NK-92 treated with Interleukin-12 subunit alpha and Interleukin-12 subunit beta, amount 100 ng/mL, for 24 hours (cell line): ENCODE results near the gene MRNIP.
"Not testable (repeated sequence)": the region's sequence is repeated elsewhere in the genome, so short reads cannot be mapped to it uniquely, and the experiment has no call there.

Experiments used
- DNase-seq: peaks from one replicate; lab custom pipeline; 2025; lab: John Stamatoyannopoulos, UW

MRNIP gene

GRCh38 chr5:179871533-179871932, 12.9 kb upstream of the MRNIP start:
- DNase-seq, result not testable (repeated sequence)

- no peak for DNase-seq
These were observed 12.3 kb upstream of the MRNIP start for GRCh38 chr5:179870952-179871351.

- DNase-seq, result no peak
These were observed 11.8 kb upstream of the MRNIP start for GRCh38 chr5:179870403-179870903.

GRCh38 chr5:179869641-179870402, 11.2 kb upstream of the MRNIP start:
- no peak for DNase-seq

- DNase-seq, result no peak
These were observed 10.5 kb upstream of the MRNIP start for GRCh38 chr5:179869101-179869500.

- no peak for DNase-seq
These were observed 9.9 kb upstream of the MRNIP start for GRCh38 chr5:179868541-179868940.

GRCh38 chr5:179867476-179867875, 8.9 kb upstream of the MRNIP start:
- no peak for DNase-seq

- DNase-seq, result no peak
These were observed 8.5 kb upstream of the MRNIP start for GRCh38 chr5:179867079-179867465.

GRCh38 chr5:179866241-179867078, 7.8 kb upstream of the MRNIP start:
- no peak for DNase-seq

GRCh38 chr5:179865491-179866240, 7.0 kb upstream of the MRNIP start:
- no peak for DNase-seq

- DNase-seq, result no peak
These were observed 6.1 kb upstream of the MRNIP start for GRCh38 chr5:179864686-179865085.

- no peak for DNase-seq
These were observed 5.0 kb upstream of the MRNIP start for GRCh38 chr5:179863449-179864085.

GRCh38 chr5:179862891-179863290, 4.3 kb upstream of the MRNIP start:
- DNase-seq, result no peak

- no peak for DNase-seq
These were observed 3.7 kb upstream of the MRNIP start for GRCh38 chr5:179862296-179862695.

GRCh38 chr5:179860301-179860700, 1.7 kb upstream of the MRNIP start:
- no peak for DNase-seq

- no peak for DNase-seq
These were observed 404 bp downstream of the MRNIP start for GRCh38 chr5:179858241-179858585.

- no peak for DNase-seq
These were observed 4.3 kb downstream of the MRNIP start for GRCh38 chr5:179854356-179854755.

- no peak for DNase-seq
These were observed 5.5 kb downstream of the MRNIP start for GRCh38 chr5:179852993-179853547.

- no peak for DNase-seq
These were observed 17.0 kb downstream of the MRNIP start for GRCh38 chr5:179841621-179842020.

GRCh38 chr5:179840766-179841165, 17.9 kb downstream of the MRNIP start:
- DNase-seq, result no peak

GRCh38 chr5:179840321-179840720, 18.3 kb downstream of the MRNIP start:
- no peak for DNase-seq
